OCI-LY1 (cell line): ENCODE data around the gene PRPH.
A peak's percentile ranks its signal among the peaks of the same experiment; 100 is the strongest.
"Not testable (repeated sequence)": the region's sequence is repeated elsewhere in the genome, so short reads cannot be mapped to it uniquely, and the experiment has no call there.

Source experiments
- H2AFZ ChIP-seq: fragments of 200-600 bp; sonication (generic), shearing (Covaris generic); 2 replicates; pipeline ENCODE4 v1.6.0; 2014; ENCODE audit warnings: antibody characterized with exemption, mild to moderate bottlenecking, low read length
- H3F3A ChIP-seq: fragments of 200-600 bp; sonication (generic), shearing (Covaris generic); 2 replicates; pipeline ENCODE4 v1.6.0; 2014; ENCODE audit warnings: mild to moderate bottlenecking, antibody characterized with exemption, low read length, moderate library complexity; ENCODE audit not compliant: insufficient read depth
- H3K27ac ChIP-seq: fragments of 200-600 bp; sonication (generic); 2 replicates; pipeline ENCODE4 v1.5.1; 2014; ENCODE audit warnings: low read length, mixed run types, mild to moderate bottlenecking, low read depth; ENCODE audit not compliant: poor library complexity, severe bottlenecking
- H3K27me3 ChIP-seq: fragments of 200-600 bp; sonication (generic); 2 replicates; pipeline ENCODE4 v1.6.0; 2014; ENCODE audit warnings: antibody characterized with exemption, mild to moderate bottlenecking, low read length, moderate library complexity; ENCODE audit not compliant: insufficient read depth
- H3K36me3 ChIP-seq: fragments of 200-600 bp; sonication (generic); 2 replicates; pipeline ENCODE4 v1.6.1; 2014; ENCODE audit warnings: mild to moderate bottlenecking, antibody characterized with exemption, low read length, moderate library complexity, mixed read lengths; ENCODE audit not compliant: insufficient read depth
- H3K4me1 ChIP-seq: fragments of 200-600 bp; sonication (generic); 2 replicates; pipeline ENCODE4 v1.5.1; 2014; ENCODE audit warnings: mild to moderate bottlenecking, low read length, moderate library complexity; ENCODE audit not compliant: insufficient read depth, severe bottlenecking
- H3K4me2 ChIP-seq: fragments of 200-600 bp; sonication (generic), shearing (Covaris generic); 2 replicates; pipeline ENCODE4 v1.6.1; 2014; ENCODE audit warnings: low read length
- H3K4me3 ChIP-seq: fragments of 200-600 bp; sonication (generic); 2 replicates; pipeline ENCODE4 v1.5.1; 2014; ENCODE audit warnings: low read length, low read depth, mild to moderate bottlenecking, mixed read lengths; ENCODE audit not compliant: poor library complexity, severe bottlenecking
- H3K79me2 ChIP-seq: fragments of 200-600 bp; shearing (Covaris generic); 2 replicates; pipeline ENCODE4 v1.6.1; 2016; ENCODE audit warnings: mixed run types, low read length, mixed read lengths; ENCODE audit not compliant: insufficient read depth
- H3K9ac ChIP-seq: fragments of 200-600 bp; sonication (generic), shearing (Covaris generic); 2 replicates; pipeline ENCODE4 v1.6.1; 2014; ENCODE audit warnings: mild to moderate bottlenecking, low read length, mixed read lengths
- H3K9me2 ChIP-seq: fragments of 200-600 bp; sonication (generic), shearing (Covaris generic); 2 replicates; pipeline ENCODE4 v1.6.1; 2014; ENCODE audit warnings: low read depth, mild to moderate bottlenecking, low read length, mixed read lengths
- H3K9me3 ChIP-seq: fragments of 200-600 bp; shearing (Covaris generic); 2 replicates; pipeline ENCODE4 v1.6.1; 2014; ENCODE audit warnings: low read length, mixed read lengths
- H4K20me1 ChIP-seq: fragments of 200-600 bp; sonication (generic), shearing (Covaris generic); 2 replicates; pipeline ENCODE4 v1.6.0; 2016; ENCODE audit warnings: mild to moderate bottlenecking, low read length; ENCODE audit not compliant: insufficient read depth
- CTCF ChIP-seq: fragments of 200-600 bp; sonication (generic), shearing (Covaris generic); IDR thresholded peaks from 2 replicates; pipeline ENCODE4 v1.5.1; 2017; ENCODE audit warnings: mild to moderate bottlenecking, antibody characterized with exemption, low read length, moderate library complexity, mixed read lengths
- EZH2 ChIP-seq: fragments of 200-600 bp; sonication (generic), shearing (Covaris generic); IDR thresholded peaks from 2 replicates; pipeline ENCODE4 v1.8.0; 2017; ENCODE audit warnings: borderline replicate concordance, mixed run types, mild to moderate bottlenecking, antibody characterized with exemption, low read length, moderate library complexity, mixed read lengths

Gene PRPH

GRCh38 chr12:49263400-49263763 lies 31.6 kb upstream of the PRPH start:
- H3K27ac ChIP-seq, result no peak overlapping the region
- no peak overlapping the region for H2AFZ ChIP-seq
- H3K4me3 ChIP-seq, result peak overlapping the region; percentile 99

GRCh38 chr12:49264466-49264872 lies 30.5 kb upstream of the PRPH start:
- no peak for TF ChIP-seq EZH2
- no peak for TF ChIP-seq CTCF
- H3K27me3 ChIP-seq, result no peaks in the 10 kb centered on the region
- H3K4me1 ChIP-seq, result peaks cover 34% of the 10 kb centered on the region
- H3K4me2 ChIP-seq, result peak overlapping the region; percentile 68
- H3K9me3 ChIP-seq, result no peaks in the 10 kb centered on the region
- no peak overlapping the region for H2AFZ ChIP-seq
- peak overlapping the region; percentile 99 for H3K9ac ChIP-seq
- no peaks in the 10 kb centered on the region for H3K9me2 ChIP-seq
- no peaks in the 10 kb centered on the region for H3F3A ChIP-seq
- H4K20me1 ChIP-seq, result no peaks in the 10 kb centered on the region; the same call in 1 of the 2 replicates
- peaks cover 35% of the 10 kb centered on the region for H3K36me3 ChIP-seq
- peaks cover 31% of the 10 kb centered on the region for H3K79me2 ChIP-seq
- peak overlapping the region; percentile 99 for H3K4me3 ChIP-seq
- H3K27ac ChIP-seq, result peak overlapping the region; percentile 48

More at GRCh38 chr12:49263400-49263763, 31.6 kb upstream of the PRPH start:
- H3K36me3 ChIP-seq, result peaks cover 24% of the 10 kb centered on the region
- no peaks in the 10 kb centered on the region for H3K27me3 ChIP-seq
- peak overlapping the region; percentile 68 for H3K4me2 ChIP-seq
- no peaks in the 10 kb centered on the region; the same call in 1 of the 2 replicates for H4K20me1 ChIP-seq
- H3K79me2 ChIP-seq, result peaks cover 31% of the 10 kb centered on the region
- peaks cover 34% of the 10 kb centered on the region for H3K4me1 ChIP-seq
- no peak overlapping the region for H3K9ac ChIP-seq
- H3K9me3 ChIP-seq, result no peaks in the 10 kb centered on the region
- no peaks in the 10 kb centered on the region for H3F3A ChIP-seq
- H3K9me2 ChIP-seq, result no peaks in the 10 kb centered on the region
- no peak for TF ChIP-seq CTCF
- TF ChIP-seq EZH2, result no peak

GRCh38 chr12:49264873-49265792 lies 29.8 kb upstream of the PRPH start, which contains the start of gene TUBA1C:
TSS of gene TUBA1C (plus strand) at chr12:49265082. CDS start at chr12:49265182, 100 bp downstream.
- Histone ChIP-seq H3K4me3 (peak within 1 kb of the TSS; percentile 99), H3K27ac (peak within 1 kb of the TSS; percentile 86), H3K79me2 (peaks cover 31% of the 10 kb centered on the region), H3K9ac (peak within 1 kb of the TSS; percentile 99), H3K27me3 (no peaks in the 10 kb centered on the region), H2AFZ (no peak within 1 kb of the TSS), H3K4me2 (peak within 1 kb of the TSS; percentile 68), H4K20me1 (no peaks in the 10 kb centered on the region; the same call in 1 of the 2 replicates), H3K9me3 (no peaks in the 10 kb centered on the region), H3K36me3 (peaks cover 42% of the 10 kb centered on the region), H3K9me2 (no peaks in the 10 kb centered on the region), H3F3A (no peaks in the 10 kb centered on the region), H3K4me1 (peaks cover 34% of the 10 kb centered on the region)
- 0 out of 2 replicates have a peak, but pooled peaks have one; percentile 9 for TF ChIP-seq CTCF
- no peak for TF ChIP-seq EZH2

GRCh38 chr12:49269191-49269590 lies 25.8 kb upstream of the PRPH start:
- not testable (repeated sequence) for H3K9me3 ChIP-seq, H3K4me2 ChIP-seq, H2AFZ ChIP-seq, H3K4me3 ChIP-seq, H3F3A ChIP-seq, H3K27ac ChIP-seq, H3K9me2 ChIP-seq, H4K20me1 ChIP-seq, H3K9ac ChIP-seq, H3K27me3 ChIP-seq
- Histone ChIP-seq H3K36me3 (peaks cover 79% of the 10 kb centered on the region), H3K79me2 (peaks cover 31% of the 10 kb centered on the region), H3K4me1 (peaks cover 25% of the 10 kb centered on the region)
